Measurements from ENCODE around the gene SLC25A51. TPM values are rescaled to one million over a fixed set of nuclear protein-coding genes. Genes with fewer than 3 reads are reported as not detected.
"Not testable (repeated sequence)": the region's sequence is repeated elsewhere in the genome, so short reads cannot be mapped to it uniquely, and the experiment has no call there.

Gene SLC25A51
- polyA plus RNA-seq, 1 experiment = 29.9 TPM

DNA sequence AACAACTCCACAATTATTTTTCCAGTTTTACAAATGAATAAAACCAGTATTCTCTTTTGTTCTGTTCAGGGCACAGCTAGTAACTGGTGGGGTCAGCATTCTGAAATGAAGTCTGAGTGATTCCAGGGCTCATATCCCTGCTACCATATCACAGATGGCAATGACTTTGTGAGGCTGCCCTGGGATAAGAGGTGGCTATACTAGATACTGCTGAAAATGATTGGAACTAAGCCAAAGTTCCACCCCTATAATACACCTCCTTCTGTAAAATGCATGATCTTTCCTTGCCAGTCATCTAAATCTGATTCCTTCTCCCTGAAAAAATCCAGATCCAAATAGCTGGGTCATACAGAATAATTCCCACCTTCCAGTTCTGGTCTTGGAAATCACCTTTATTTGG lies 14.4 kb downstream of the SLC25A51 start:
- TF ChIP-seq, protein P1, sequence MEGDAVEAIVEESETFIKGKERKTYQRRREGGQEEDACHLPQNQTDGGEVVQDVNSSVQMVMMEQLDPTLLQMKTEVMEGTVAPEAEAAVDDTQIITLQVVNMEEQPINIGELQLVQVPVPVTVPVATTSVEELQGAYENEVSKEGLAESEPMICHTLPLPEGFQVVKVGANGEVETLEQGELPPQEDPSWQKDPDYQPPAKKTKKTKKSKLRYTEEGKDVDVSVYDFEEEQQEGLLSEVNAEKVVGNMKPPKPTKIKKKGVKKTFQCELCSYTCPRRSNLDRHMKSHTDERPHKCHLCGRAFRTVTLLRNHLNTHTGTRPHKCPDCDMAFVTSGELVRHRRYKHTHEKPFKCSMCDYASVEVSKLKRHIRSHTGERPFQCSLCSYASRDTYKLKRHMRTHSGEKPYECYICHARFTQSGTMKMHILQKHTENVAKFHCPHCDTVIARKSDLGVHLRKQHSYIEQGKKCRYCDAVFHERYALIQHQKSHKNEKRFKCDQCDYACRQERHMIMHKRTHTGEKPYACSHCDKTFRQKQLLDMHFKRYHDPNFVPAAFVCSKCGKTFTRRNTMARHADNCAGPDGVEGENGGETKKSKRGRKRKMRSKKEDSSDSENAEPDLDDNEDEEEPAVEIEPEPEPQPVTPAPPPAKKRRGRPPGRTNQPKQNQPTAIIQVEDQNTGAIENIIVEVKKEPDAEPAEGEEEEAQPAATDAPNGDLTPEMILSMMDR (IDR thresholded peaks at IDR 0.05; ENCODE audit: low read depth, low read length) = no peak
- POLR2A ChIA-PET = no interaction called here
- no peak for DNase-seq (ENCODE audit: low read depth, low spot score)
- H3K9me3 ChIP-seq (ENCODE audit: control insufficient read depth, insufficient read depth, low read length) = no peaks in the 10 kb centered on the region
- H3K27ac ChIP-seq (ENCODE audit: low read depth, low read length) = no peak overlapping the region
- CTCF ChIA-PET = interaction anchor here (1.3 kb wide), 1 partner anchor 374 kb away, joined by 3 read pairs; no protein-coding TSS in a partner anchor
- no peak overlapping the region for H3K4me3 ChIP-seq (ENCODE audit: low read depth, low read length)
- no peaks in the 10 kb centered on the region for H3K27me3 ChIP-seq (ENCODE audit: control insufficient read depth, insufficient read depth, low read length)

DNA sequence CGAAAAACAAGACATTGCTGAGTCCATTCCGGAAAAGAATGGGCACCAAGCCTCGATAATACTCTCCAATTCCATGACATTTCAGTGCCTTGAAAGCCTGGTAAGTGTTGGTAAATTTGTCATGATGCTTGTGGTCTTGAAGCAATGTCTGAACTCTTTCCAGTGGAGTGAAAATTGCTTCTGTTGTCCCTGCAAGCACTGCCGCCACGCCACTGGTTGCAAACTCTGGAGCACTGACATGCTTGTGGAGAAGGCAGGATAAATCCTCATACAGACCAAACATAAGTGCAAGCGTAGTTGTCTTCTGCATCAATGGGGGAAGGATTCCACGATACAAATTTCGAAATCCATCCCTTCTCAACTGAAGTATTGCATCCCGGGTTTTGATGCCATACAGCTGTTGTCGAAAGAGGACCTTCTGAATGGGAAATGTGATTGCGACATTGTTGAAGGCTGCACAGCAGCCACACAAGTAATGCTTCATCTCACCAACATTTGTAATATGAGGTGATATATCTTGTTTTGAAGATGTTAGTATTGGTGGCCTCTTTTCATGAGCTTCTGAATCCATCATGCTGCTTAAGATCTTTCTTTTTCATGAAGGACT lies 15.8 kb downstream of the SLC25A51 start:
- not testable (repeated sequence) for H3K27me3 ChIP-seq (ENCODE audit: control insufficient read depth, insufficient read depth, low read length)

GRCh38 chr9:37880916-37881479 lies 22.9 kb downstream of the SLC25A51 start:
- ChIA-PET CTCF (no interaction called here), POLR2A (interaction anchor here (0.7 kb wide), 1 partner anchor 182 kb away, joined by 8 read pairs; no protein-coding TSS in a partner anchor)
- TF ChIP-seq, protein P1 (IDR thresholded peaks at IDR 0.05; ENCODE audit: low read depth, low read length) = no peak
- Histone ChIP-seq H3K27ac (ENCODE audit: low read depth, low read length) (no peak overlapping the region), H3K4me3 (ENCODE audit: low read depth, low read length) (no peak overlapping the region), H3K9me3 (ENCODE audit: control insufficient read depth, insufficient read depth, low read length) (peaks cover 8% of the 10 kb centered on the region), H3K27me3 (ENCODE audit: control insufficient read depth, insufficient read depth, low read length) (no peaks in the 10 kb centered on the region)
- DNase-seq (ENCODE audit: low read depth, low spot score) = no peak

More for the DNA sequence above, 15.8 kb downstream of the SLC25A51 start:
- H3K27ac ChIP-seq (ENCODE audit: low read depth, low read length); H3K4me3 ChIP-seq (ENCODE audit: low read depth, low read length); POLR2A ChIA-PET; H3K9me3 ChIP-seq (ENCODE audit: control insufficient read depth, insufficient read depth, low read length); DNase-seq (ENCODE audit: low read depth, low spot score); CTCF ChIA-PET: not testable (repeated sequence)

- H3K4me3 ChIP-seq (ENCODE audit: low read depth, low read length) = no peak overlapping the region
- H3K9me3 ChIP-seq (ENCODE audit: control insufficient read depth, insufficient read depth, low read length) = peaks cover 8% of the 10 kb centered on the region
- DNase-seq (ENCODE audit: low read depth, low spot score) = no peak
- H3K27ac ChIP-seq (ENCODE audit: low read depth, low read length) = no peak overlapping the region
- ChIA-PET CTCF (no interaction called here), POLR2A (interaction anchor here (0.8 kb wide), 1 partner anchor 23 kb away, joined by 3 read pairs; no protein-coding TSS in a partner anchor)
- no peaks in the 10 kb centered on the region for H3K27me3 ChIP-seq (ENCODE audit: control insufficient read depth, insufficient read depth, low read length)
- TF ChIP-seq, protein P1 (IDR thresholded peaks at IDR 0.05; ENCODE audit: low read depth, low read length) = no peak
Measured at GRCh38 chr9:37876376-37876775, 27.6 kb downstream of the SLC25A51 start.

DNA sequence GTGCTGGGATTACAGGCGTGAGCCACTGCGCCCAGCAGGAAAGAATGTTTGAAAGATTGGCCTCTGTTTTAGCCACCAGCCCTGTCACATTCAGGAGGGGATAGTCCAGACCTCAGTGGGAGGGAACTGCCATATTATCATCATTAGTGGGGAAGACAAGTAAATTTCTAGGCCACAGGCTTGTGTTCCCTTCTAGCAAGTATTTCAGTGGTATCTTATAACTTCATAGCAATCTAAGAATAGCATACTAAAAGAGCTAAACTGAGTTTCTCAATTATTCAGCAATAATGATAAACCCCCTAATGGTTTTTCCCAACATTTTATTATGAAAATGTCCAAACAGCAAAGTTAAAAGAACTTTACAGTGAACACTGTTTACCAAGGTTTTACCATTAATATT lies 30.0 kb downstream of the SLC25A51 start:
- TF ChIP-seq, protein P1 (IDR thresholded peaks at IDR 0.05; ENCODE audit: low read depth, low read length) = no peak
- POLR2A ChIA-PET = no interaction called here
- no peaks in the 10 kb centered on the region for H3K27me3 ChIP-seq (ENCODE audit: control insufficient read depth, insufficient read depth, low read length)
- CTCF ChIA-PET = no interaction called here
- no peak for DNase-seq (ENCODE audit: low read depth, low spot score)
- no peak overlapping the region for H3K27ac ChIP-seq (ENCODE audit: low read depth, low read length)
- peaks cover 8% of the 10 kb centered on the region for H3K9me3 ChIP-seq (ENCODE audit: control insufficient read depth, insufficient read depth, low read length)
- H3K4me3 ChIP-seq (ENCODE audit: low read depth, low read length) = no peak overlapping the region

All from AG04450 (cell line).